Limb (tissue), 2 donors: ENCODE measurements around the gene CD300LD.

Experiments used
- DNase-seq, 2 donors: peaks; one replicate each; pipeline ENCODE4 v3.0.0-alpha.2; 2016; ENCODE audit errors: extremely low spot score in 2 of 2

The CD300LD gene

GRCh38 chr17:74607221-74607620, 15.1 kb upstream of the CD300LD start:
- DNase-seq: no peak

- DNase-seq: no peak
Measured at GRCh38 chr17:74606050-74606449, 14.0 kb upstream of the CD300LD start.

- DNase-seq: no peak
Measured at GRCh38 chr17:74605361-74605760, 13.3 kb upstream of the CD300LD start.

GRCh38 chr17:74604761-74605160, 12.7 kb upstream of the CD300LD start:
- no peak for DNase-seq

GRCh38 chr17:74604200-74604599, 12.1 kb upstream of the CD300LD start:
- no peak for DNase-seq

GRCh38 chr17:74603746-74604145, 11.7 kb upstream of the CD300LD start:
- no peak for DNase-seq

GRCh38 chr17:74603037-74603635, 11.1 kb upstream of the CD300LD start:
- no peak for DNase-seq

GRCh38 chr17:74601944-74602572, 10.0 kb upstream of the CD300LD start:
- peak in 1 of 2 donors; percentile 40 for DNase-seq

- DNase-seq: no peak
Measured at GRCh38 chr17:74599448-74599939, 7.4 kb upstream of the CD300LD start.

GRCh38 chr17:74599023-74599399, 6.9 kb upstream of the CD300LD start:
- DNase-seq: no peak

- DNase-seq: no peak
Measured at GRCh38 chr17:74598346-74599022, 6.4 kb upstream of the CD300LD start.

- no peak for DNase-seq
Measured at GRCh38 chr17:74597069-74597790, 5.1 kb upstream of the CD300LD start.

- DNase-seq: no peak
Measured at GRCh38 chr17:74595037-74595750, 3.1 kb upstream of the CD300LD start.

GRCh38 chr17:74591503-74591902, 580 bp downstream of the CD300LD start:
- DNase-seq: no peak

GRCh38 chr17:74585711-74586110, 6.4 kb downstream of the CD300LD start:
- no peak for DNase-seq

GRCh38 chr17:74584292-74585060, 7.6 kb downstream of the CD300LD start:
- DNase-seq: no peak

GRCh38 chr17:74582633-74583032, 9.4 kb downstream of the CD300LD start:
- no peak for DNase-seq

GRCh38 chr17:74579900-74580299, 12.2 kb downstream of the CD300LD start:
- no peak for DNase-seq

GRCh38 chr17:74578979-74579378, 13.1 kb downstream of the CD300LD start:
- DNase-seq: no peak

- DNase-seq: no peak
Measured at GRCh38 chr17:74574489-74575142, 17.5 kb downstream of the CD300LD start.
